Measurements from ENCODE around the gene DOCK11.

DNA sequence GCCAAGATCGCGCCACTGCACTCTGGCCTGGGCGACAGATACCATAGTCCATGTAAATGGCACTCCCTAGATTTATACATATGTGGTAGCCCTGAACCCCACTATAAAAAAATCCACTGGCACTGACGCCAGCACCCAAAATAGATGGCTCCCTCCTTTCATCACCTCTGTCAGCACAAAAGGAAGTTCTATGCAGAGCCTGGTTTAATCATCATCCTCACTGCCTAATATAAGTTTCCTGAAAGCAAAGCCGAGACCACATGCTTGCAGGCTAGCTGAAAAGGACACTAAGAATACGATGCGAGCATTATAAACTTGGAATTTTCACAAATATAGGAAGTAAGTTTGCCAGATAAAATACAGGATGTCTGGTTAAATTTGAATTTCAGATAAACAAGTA, 27.5 kb upstream of the DOCK11 start:
- TF ChIP-seq POLR2AphosphoS5 (IDR thresholded peaks at IDR 0.05; ENCODE audit: low read depth, low read length): no peak
- TF ChIP-seq, protein P1, sequence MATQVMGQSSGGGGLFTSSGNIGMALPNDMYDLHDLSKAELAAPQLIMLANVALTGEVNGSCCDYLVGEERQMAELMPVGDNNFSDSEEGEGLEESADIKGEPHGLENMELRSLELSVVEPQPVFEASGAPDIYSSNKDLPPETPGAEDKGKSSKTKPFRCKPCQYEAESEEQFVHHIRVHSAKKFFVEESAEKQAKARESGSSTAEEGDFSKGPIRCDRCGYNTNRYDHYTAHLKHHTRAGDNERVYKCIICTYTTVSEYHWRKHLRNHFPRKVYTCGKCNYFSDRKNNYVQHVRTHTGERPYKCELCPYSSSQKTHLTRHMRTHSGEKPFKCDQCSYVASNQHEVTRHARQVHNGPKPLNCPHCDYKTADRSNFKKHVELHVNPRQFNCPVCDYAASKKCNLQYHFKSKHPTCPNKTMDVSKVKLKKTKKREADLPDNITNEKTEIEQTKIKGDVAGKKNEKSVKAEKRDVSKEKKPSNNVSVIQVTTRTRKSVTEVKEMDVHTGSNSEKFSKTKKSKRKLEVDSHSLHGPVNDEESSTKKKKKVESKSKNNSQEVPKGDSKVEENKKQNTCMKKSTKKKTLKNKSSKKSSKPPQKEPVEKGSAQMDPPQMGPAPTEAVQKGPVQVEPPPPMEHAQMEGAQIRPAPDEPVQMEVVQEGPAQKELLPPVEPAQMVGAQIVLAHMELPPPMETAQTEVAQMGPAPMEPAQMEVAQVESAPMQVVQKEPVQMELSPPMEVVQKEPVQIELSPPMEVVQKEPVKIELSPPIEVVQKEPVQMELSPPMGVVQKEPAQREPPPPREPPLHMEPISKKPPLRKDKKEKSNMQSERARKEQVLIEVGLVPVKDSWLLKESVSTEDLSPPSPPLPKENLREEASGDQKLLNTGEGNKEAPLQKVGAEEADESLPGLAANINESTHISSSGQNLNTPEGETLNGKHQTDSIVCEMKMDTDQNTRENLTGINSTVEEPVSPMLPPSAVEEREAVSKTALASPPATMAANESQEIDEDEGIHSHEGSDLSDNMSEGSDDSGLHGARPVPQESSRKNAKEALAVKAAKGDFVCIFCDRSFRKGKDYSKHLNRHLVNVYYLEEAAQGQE (IDR thresholded peaks at IDR 0.05; ENCODE audit: insufficient read depth in 1 of 2, low read depth in 2 of 2, low read length in 2 of 2): no peak

Data from PFSK-1 (cell line).